GM13977 (cell line): ENCODE measurements around the gene TEAD1.

Source experiments
- DNase-seq: peaks from one replicate; pipeline ENCODE4 v3.0.0; 2012; ENCODE audit warnings: low spot score
- in situ Hi-C: fragments of 300-500 bp; cut with MboI; formaldehyde crosslinking; loops from one replicate; pipeline ENCODE4 v1.12.0; 2022; ENCODE audit warnings: low sequenced_read_pairs, low pct_unique_long_range_greater_than_20kb, mixed read lengths, inconsistent platforms; ENCODE audit not compliant: unreplicated experiment
- TF ChIP-seq, protein P1 (sequence below): IDR thresholded peaks from 2 replicates; pipeline ENCODE4 v1.5.1; 2012; ENCODE audit warnings: mild to moderate bottlenecking, control low read depth; ENCODE audit not compliant: insufficient read depth; ENCODE audit errors: extremely low read depth, missing control alignments

The TEAD1 gene

GRCh38 chr11:12801976-12802375 lies 127.8 kb downstream of the TEAD1 start:
- in situ Hi-C loops = no loop called here
- TF ChIP-seq, protein P1, sequence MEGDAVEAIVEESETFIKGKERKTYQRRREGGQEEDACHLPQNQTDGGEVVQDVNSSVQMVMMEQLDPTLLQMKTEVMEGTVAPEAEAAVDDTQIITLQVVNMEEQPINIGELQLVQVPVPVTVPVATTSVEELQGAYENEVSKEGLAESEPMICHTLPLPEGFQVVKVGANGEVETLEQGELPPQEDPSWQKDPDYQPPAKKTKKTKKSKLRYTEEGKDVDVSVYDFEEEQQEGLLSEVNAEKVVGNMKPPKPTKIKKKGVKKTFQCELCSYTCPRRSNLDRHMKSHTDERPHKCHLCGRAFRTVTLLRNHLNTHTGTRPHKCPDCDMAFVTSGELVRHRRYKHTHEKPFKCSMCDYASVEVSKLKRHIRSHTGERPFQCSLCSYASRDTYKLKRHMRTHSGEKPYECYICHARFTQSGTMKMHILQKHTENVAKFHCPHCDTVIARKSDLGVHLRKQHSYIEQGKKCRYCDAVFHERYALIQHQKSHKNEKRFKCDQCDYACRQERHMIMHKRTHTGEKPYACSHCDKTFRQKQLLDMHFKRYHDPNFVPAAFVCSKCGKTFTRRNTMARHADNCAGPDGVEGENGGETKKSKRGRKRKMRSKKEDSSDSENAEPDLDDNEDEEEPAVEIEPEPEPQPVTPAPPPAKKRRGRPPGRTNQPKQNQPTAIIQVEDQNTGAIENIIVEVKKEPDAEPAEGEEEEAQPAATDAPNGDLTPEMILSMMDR = no peak
- no peak for DNase-seq

- TF ChIP-seq, protein P1 = no peak
- in situ Hi-C loops = no loop called here
- no peak for DNase-seq
Measured at GRCh38 chr11:12802418-12803085, 128.3 kb downstream of the TEAD1 start.

GRCh38 chr11:12803086-12803826 lies 129.0 kb downstream of the TEAD1 start:
- no peak for DNase-seq
- TF ChIP-seq, protein P1 = no peak
- in situ Hi-C loops = no loop called here

- no peak for DNase-seq
- in situ Hi-C loops = no loop called here
- TF ChIP-seq, protein P1 = no peak
Measured at GRCh38 chr11:12806113-12806512, 131.9 kb downstream of the TEAD1 start.

- DNase-seq = no peak
- in situ Hi-C loops = no loop called here
- TF ChIP-seq, protein P1 = no peak
Measured at GRCh38 chr11:12807621-12808020, 133.4 kb downstream of the TEAD1 start.

DNA sequence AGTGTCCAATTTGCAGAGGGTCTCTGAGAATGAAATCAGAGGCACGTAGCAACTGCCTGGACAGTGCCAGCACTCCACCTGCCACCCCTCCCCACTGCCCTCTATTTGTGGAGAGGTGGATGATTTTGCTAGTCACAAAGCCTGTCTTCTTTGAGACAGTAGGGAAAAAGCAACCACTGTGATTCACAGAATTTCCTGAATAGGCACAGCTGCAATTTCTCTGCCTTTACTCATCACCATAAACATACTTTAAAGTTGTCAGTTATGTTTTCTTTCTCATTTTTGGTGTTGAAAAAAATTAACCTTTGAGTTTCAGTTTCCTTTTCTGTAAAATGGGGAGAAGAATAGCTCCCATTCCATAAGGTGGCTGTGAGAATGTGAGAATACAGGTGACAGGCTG lies 134.3 kb downstream of the TEAD1 start:
- TF ChIP-seq, protein P1 = no peak
- in situ Hi-C loops = no loop called here
- DNase-seq = no peak
